ENCODE results near the gene CCDC88B.
"Not testable (repeated sequence)": the region's sequence is repeated elsewhere in the genome, so short reads cannot be mapped to it uniquely, and the experiment has no call there.

Gene CCDC88B

GRCh38 chr11:64305691-64306562 lies 34.1 kb upstream of the CCDC88B start:
- DNase-seq (ENCODE audit: low read depth): peak; percentile 56

GRCh38 chr11:64306563-64306875 lies 33.5 kb upstream of the CCDC88B start:
- DNase-seq (ENCODE audit: low read depth): no peak

GRCh38 chr11:64306876-64307622 lies 33.0 kb upstream of the CCDC88B start:
- DNase-seq (ENCODE audit: low read depth): no peak

- DNase-seq (ENCODE audit: low read depth): not testable (repeated sequence)
These were observed 32.2 kb upstream of the CCDC88B start for GRCh38 chr11:64307795-64308194.

- DNase-seq (ENCODE audit: low read depth): no peak
These were observed 27.1 kb upstream of the CCDC88B start for GRCh38 chr11:64312947-64313346.

- no peak for DNase-seq (ENCODE audit: low read depth)
These were observed 26.4 kb upstream of the CCDC88B start for GRCh38 chr11:64313491-64314145.

GRCh38 chr11:64314146-64314804 lies 25.7 kb upstream of the CCDC88B start:
- no peak for DNase-seq (ENCODE audit: low read depth)

GRCh38 chr11:64314805-64315561 lies 25.0 kb upstream of the CCDC88B start:
- DNase-seq (ENCODE audit: low read depth): no peak

- DNase-seq (ENCODE audit: low read depth): not testable (repeated sequence)
These were observed 24.1 kb upstream of the CCDC88B start for GRCh38 chr11:64315667-64316526.

GRCh38 chr11:64316672-64317324 lies 23.2 kb upstream of the CCDC88B start:
- DNase-seq (ENCODE audit: low read depth): no peak

GRCh38 chr11:64317325-64317960 lies 22.6 kb upstream of the CCDC88B start, which contains the start of gene TRMT112:
Gene TRMT112 (minus strand): TSS chr11:64317559. CDS start chr11:64317526, 33 bp downstream.
- peak; percentile 88 for DNase-seq (ENCODE audit: low read depth)

- DNase-seq (ENCODE audit: low read depth): peak; percentile 86
These were observed 21.8 kb upstream of the CCDC88B start, which contains the start of gene PRDX5 for GRCh38 chr11:64317961-64318765. Gene PRDX5 (plus strand): TSS chr11:64318121. CDS start chr11:64318216, 95 bp downstream.

GRCh38 chr11:64318766-64319761 lies 20.9 kb upstream of the CCDC88B start:
- DNase-seq (ENCODE audit: low read depth): no peak

GRCh38 chr11:64320556-64320955 lies 19.4 kb upstream of the CCDC88B start:
- DNase-seq (ENCODE audit: low read depth): no peak

- no peak for DNase-seq (ENCODE audit: low read depth)
These were observed 19.0 kb upstream of the CCDC88B start for GRCh38 chr11:64321026-64321425.

GRCh38 chr11:64321533-64321932 lies 18.5 kb upstream of the CCDC88B start:
- no peak for DNase-seq (ENCODE audit: low read depth)

GRCh38 chr11:64322925-64323260 lies 17.1 kb upstream of the CCDC88B start:
- no peak for DNase-seq (ENCODE audit: low read depth)
